ENCODE measurements around the gene DCAKD. TPM values are rescaled to one million over a fixed set of nuclear protein-coding genes. Genes with fewer than 3 reads are reported as not detected.
A peak's percentile ranks its signal among the peaks of the same experiment; 100 is the strongest.

Gene DCAKD
- total RNA-seq, 1 experiment from 2014 or later, result 31.9 TPM

- H2AFZ ChIP-seq (ENCODE audit: low read depth, low read length, poor library complexity, severe bottlenecking), result no peak overlapping the region
- DNase-seq (ENCODE audit: low read depth, low spot score) (no peak), ATAC-seq (peak; percentile 21; the same call in 1 of the 2 replicates)
Measured at GRCh38 chr17:45050481-45051059, 862 bp downstream of the DCAKD start.

GRCh38 chr17:45048795-45049563, 2.5 kb downstream of the DCAKD start:
- DNase-seq (ENCODE audit: low read depth, low spot score), result no peak
- Histone ChIP-seq H3K9me2 (ENCODE audit: insufficient read depth) (no peaks in the 10 kb centered on the region), H3K36me3 (ENCODE audit: control insufficient read depth in 1 of 2, insufficient read depth in 2 of 2, low read length in 2 of 2) (no peaks in the 10 kb centered on the region), H3K4me2 (ENCODE audit: low read length) (peak overlapping the region; percentile 90; the same call in 1 of the 2 replicates), H3K9ac (ENCODE audit: low read length) (no peak overlapping the region), H3K27me3 (ENCODE audit: insufficient read depth, low read length) (no peaks in the 10 kb centered on the region), H3K27ac (ENCODE audit: low read depth, low read length) (peak overlapping the region; percentile 73; the same call in 1 of the 2 replicates), H3K79me2 (ENCODE audit: insufficient read depth, low read length) (peaks cover 57% of the 10 kb centered on the region), H3K4me1 (ENCODE audit: control insufficient read depth in 1 of 2, insufficient read depth in 2 of 2, low read length in 2 of 2) (peaks cover 32 to 58% of the 10 kb centered on the region in 2 experiments), H2AFZ (ENCODE audit: low read depth, low read length, poor library complexity, severe bottlenecking) (no peak overlapping the region), H3K9me3 (ENCODE audit: control insufficient read depth in 1 of 2, insufficient read depth in 1 of 2, low read depth in 1 of 2, low read length in 2 of 2) (no peaks in the 10 kb centered on the region), H3K4me3 (replicated peaks in 1 of 2; ENCODE audit: low read depth in 1 of 2, low read length in 2 of 2) (no peak overlapping the region), H4K20me1 (ENCODE audit: insufficient read depth) (no peaks in the 10 kb centered on the region)
- ATAC-seq, result 0 out of 2 replicates have a peak, but pooled peaks have one; percentile 23
- TF ChIP-seq CTCF (IDR thresholded peaks at IDR 0.05 in 2 of 3, conservative IDR thresholded peaks at IDR 0.05 in 1 of 3; ENCODE audit: borderline replicate concordance in 1 of 3, insufficient read depth in 1 of 3, low read depth in 2 of 3, low read length in 2 of 3) (peak in 2 of 3 experiments; percentile 49 to 56; a peak in 4 of 6 replicates), ELF1 (IDR thresholded peaks at IDR 0.05; ENCODE audit: borderline replicate concordance, low read depth) (no peak)
- intact Hi-C loops (cut with micrococcal nuclease), result no loop called here
- POLR2A ChIA-PET, result interaction anchor here (0.6 to 1.4 kb wide), 3 partner anchors 12 to 412 kb away, joined by 3 to 5 read pairs (median 3); partner anchors contain the start of genes C1QL1 and NMT1
- RAD21 ChIA-PET (ENCODE audit: low non-redundant PET in 1 of 2, low total read pairs in 2 of 2, uncharacterized antibody in 2 of 2, unreplicated experiment in 2 of 2), result no interaction called here
- BruUV-seq (replicated peaks), result no TSS peak
- CTCF ChIA-PET, result interaction anchor here (0.6 to 1.4 kb wide), 7 partner anchors 12 to 1841 kb away, joined by 3 to 8 read pairs (median 4); partner anchors contain the start of genes ACBD4 and NMT1

More at GRCh38 chr17:45050481-45051059, 862 bp downstream of the DCAKD start:
- Histone ChIP-seq H3K4me2 (ENCODE audit: low read length) (peak overlapping the region; percentile 90), H3K36me3 (ENCODE audit: control insufficient read depth in 1 of 2, insufficient read depth in 2 of 2, low read length in 2 of 2) (no peaks in the 10 kb centered on the region), H3K79me2 (ENCODE audit: insufficient read depth, low read length) (peaks cover 50% of the 10 kb centered on the region), H3K4me1 (ENCODE audit: control insufficient read depth in 1 of 2, insufficient read depth in 2 of 2, low read length in 2 of 2) (peaks cover 32 to 56% of the 10 kb centered on the region in 2 experiments), H3K9me2 (ENCODE audit: insufficient read depth) (no peaks in the 10 kb centered on the region), H3K9me3 (ENCODE audit: control insufficient read depth in 1 of 2, insufficient read depth in 1 of 2, low read depth in 1 of 2, low read length in 2 of 2) (no peaks in the 10 kb centered on the region), H3K27ac (ENCODE audit: low read depth, low read length) (peak overlapping the region; percentile 73), H3K4me3 (replicated peaks in 1 of 2; ENCODE audit: low read depth in 1 of 2, low read length in 2 of 2) (peak overlapping the region; percentile 82 to 97), H3K9ac (ENCODE audit: low read length) (peak overlapping the region; percentile 90), H4K20me1 (ENCODE audit: insufficient read depth) (no peaks in the 10 kb centered on the region), H3K27me3 (ENCODE audit: insufficient read depth, low read length) (no peaks in the 10 kb centered on the region)
- ChIA-PET RAD21 (ENCODE audit: low non-redundant PET in 1 of 2, low total read pairs in 2 of 2, uncharacterized antibody in 2 of 2, unreplicated experiment in 2 of 2) (no interaction called here), CTCF (interaction anchor here (0.6 to 1.4 kb wide), 3 partner anchors 26 to 146 kb away, joined by 3 read pairs; partner anchors contain the start of gene ACBD4), POLR2A (interaction anchor here (0.9 to 1.0 kb wide), 2 partner anchors 10 to 238 kb away, joined by 3 to 5 read pairs; partner anchors contain the start of gene NMT1)
- TSS peak; percentile 76 for BruUV-seq (replicated peaks)
- TF ChIP-seq POLR2AphosphoS5 (IDR thresholded peaks at IDR 0.05; ENCODE audit: low read depth, low read length), result no peak; the same call in 1 of the 2 replicates
- peak; percentile 30; the same call in 1 of the 2 replicates for TF ChIP-seq SIN3A (IDR thresholded peaks at IDR 0.05; ENCODE audit: low read depth)
- no peak for TF ChIP-seq RAD21 (IDR thresholded peaks at IDR 0.05; ENCODE audit: low read depth)
- TF ChIP-seq MAX (IDR thresholded peaks at IDR 0.05), result 0 out of 2 replicates have a peak, but pooled peaks have one; percentile 30
- TF ChIP-seq FOSL1 (IDR thresholded peaks at IDR 0.05; ENCODE audit: low read depth), result no peak
- intact Hi-C loops (cut with micrococcal nuclease), result no loop called here
